PC-3 (cell line): ENCODE data around the gene CCDC91.

Experiments used
- CTCF ChIP-seq: fragments of 300-600 bp; sonication (generic); conservative IDR thresholded peaks from 2 replicates; pipeline ENCODE4 v1.5.1; 2017; ENCODE audit warnings: antibody characterized with exemption, low read depth, mild to moderate bottlenecking, low read length
- EZH2 ChIP-seq: fragments of 300-600 bp; sonication (generic); IDR thresholded peaks from one replicate; pipeline ENCODE4 v1.6.1; 2017; ENCODE audit warnings: antibody characterized with exemption, mild to moderate bottlenecking, low read length; ENCODE audit not compliant: unreplicated experiment

DNA sequence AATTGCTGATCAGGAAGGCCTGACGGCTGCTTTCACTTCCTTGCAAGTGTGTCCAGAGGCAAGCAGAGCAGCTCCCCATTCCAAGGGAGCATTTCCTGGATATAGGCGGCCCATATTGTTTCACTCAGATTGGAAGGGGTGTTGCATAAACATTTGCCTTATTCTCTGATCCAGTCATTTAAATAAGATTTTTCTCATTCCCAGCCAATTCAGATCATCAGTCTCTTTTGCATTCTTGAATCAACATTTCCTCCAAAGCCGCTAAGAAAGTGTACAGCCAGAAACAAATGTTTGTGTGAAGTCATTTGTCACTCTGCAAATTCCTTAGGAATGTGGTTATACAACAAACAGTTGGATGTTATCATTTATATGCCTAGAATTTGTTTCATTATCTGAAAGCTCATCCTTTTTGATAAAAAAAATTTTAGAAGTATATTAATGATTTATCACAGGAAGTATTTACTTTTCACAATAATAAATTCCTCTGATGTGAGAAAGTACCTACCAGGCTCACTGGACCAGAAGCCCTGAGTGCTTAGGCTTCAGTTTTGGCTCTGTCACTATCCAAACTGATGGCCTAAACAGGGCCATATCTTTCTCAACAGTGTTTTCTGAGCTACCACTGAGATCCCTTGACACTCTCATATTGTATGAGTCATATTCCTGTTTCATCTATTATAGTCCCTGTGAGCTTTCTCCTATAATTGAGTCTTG is 379.6 kb downstream of the CCDC91 start:
- no peak for TF ChIP-seq EZH2
- TF ChIP-seq CTCF = no peak
